A549 (cell line): ENCODE data around the gene NRG4. TPM values are rescaled to one million over a fixed set of nuclear protein-coding genes. Genes with fewer than 3 reads are reported as not detected.

Experiments used
- ATAC-seq, 2 experiments: fragments of 200-7000 bp in 1 of 2; fragments of >200 bp in 1 of 2; cut with Nextera tagmentation in 1 of 2; cut with Tn5 transposase in 1 of 2; 3 replicates each; pipeline versions ENCODE4 v1.8.0 to v1.9.1; 2018 to 2020; ENCODE audit warnings: mild to moderate bottlenecking in 1 of 2, moderate library complexity in 1 of 2
- CTCF ChIA-PET: fragments of 300-600 bp; sonication (Branson Sonifier 250); formaldehyde crosslinking; extraction: SDS; loops from one replicate; lab custom pipeline; 2021; ENCODE audit warnings: antibody characterized with exemption, inconsistent platforms; lab: Yijun Ruan, JAX
- POLR2A ChIA-PET: fragments of 350-600 bp; formaldehyde crosslinking; extraction: SDS; loops from one replicate; lab custom pipeline; 2021; ENCODE audit warnings: antibody characterized with exemption, inconsistent platforms; lab: Yijun Ruan, JAX
- DNase-seq, 2 experiments: peaks; one replicate each; pipeline versions ENCODE4 v3.0.0 to v3.0.0-alpha.2; 2011 to 2016; ENCODE audit warnings: low read depth in 1 of 2, low spot score in 1 of 2
- FAIRE-seq: peaks from 2 replicates; lab custom pipeline; 2011; peaks lifted over from hg19 to GRCh38; lab: Jason Lieb, UNC
- H3K27ac ChIP-seq, 2 experiments: fragments of >200 bp; sonication (Bioruptor Twin); formaldehyde crosslinking; 3 replicates each; pipeline ENCODE4 v1.5.1; 2016 to 2017
- H3K4me1 ChIP-seq: fragments of >200 bp; sonication (Bioruptor Twin); formaldehyde crosslinking; 3 replicates; pipeline ENCODE4 v1.6.1; 2016
- H3K4me2 ChIP-seq: fragments of >200 bp; sonication (Bioruptor Twin); formaldehyde crosslinking; 3 replicates; pipeline ENCODE4 v1.6.1; 2016
- H3K4me3 ChIP-seq: fragments of >200 bp; sonication (Bioruptor Twin); formaldehyde crosslinking; 3 replicates; pipeline ENCODE4 v1.5.1; 2016
- H3K9me3 ChIP-seq: fragments of >200 bp; sonication (Bioruptor Twin); formaldehyde crosslinking; 3 replicates; pipeline ENCODE4 v1.6.1; 2016
- BHLHE40 ChIP-seq: IDR thresholded peaks from 2 replicates; pipeline ENCODE4 v1.6.1; 2012; ENCODE audit warnings: low read depth, low read length, inconsistent platforms
- CHD2 ChIP-seq: fragments of 150-350 bp; IDR thresholded peaks from 2 replicates; pipeline ENCODE4 v1.6.1; 2014; ENCODE audit warnings: low read length; ENCODE audit not compliant: partially characterized antibody
- EHMT2 ChIP-seq: fragments of 200-600 bp; sonication (generic); IDR thresholded peaks from 2 replicates; pipeline ENCODE4 v1.6.1; 2016; ENCODE audit warnings: antibody characterized with exemption, low read depth, mild to moderate bottlenecking, moderate library complexity
- FOSB ChIP-seq: fragments of 250-450 bp; sonication (Bioruptor Pico); IDR thresholded peaks from 2 replicates; pipeline ENCODE4 v1.5.0; 2020; ENCODE audit warnings: mild to moderate bottlenecking, moderate library complexity
- FOSL2 ChIP-seq, 2 experiments: fragments of 450-650 bp in 1 of 2; fragments of >200 bp in 1 of 2; sonication (Bioruptor Twin) in 1 of 2; formaldehyde crosslinking; IDR thresholded peaks; 2 replicates each; pipeline versions ENCODE4 v1.5.0 to v1.6.1; 2016 to 2020; ENCODE audit warnings: mild to moderate bottlenecking in 1 of 2, moderate library complexity in 1 of 2
- GATA3 ChIP-seq: IDR thresholded peaks from 2 replicates; pipeline ENCODE4 v1.6.1; 2012; ENCODE audit warnings: borderline replicate concordance
- HDAC2 ChIP-seq: fragments of 200-600 bp; sonication (generic); IDR thresholded peaks from 2 replicates; pipeline ENCODE4 v1.6.1; 2016
- HEYL ChIP-seq: fragments of 250-450 bp; sonication (Bioruptor Pico); IDR thresholded peaks from 2 replicates; pipeline ENCODE4 v1.8.0; 2021; ENCODE audit warnings: mild to moderate bottlenecking, moderate library complexity
- JUN ChIP-seq, 2 experiments: fragments of >200 bp; sonication (Bioruptor Twin); formaldehyde crosslinking; IDR thresholded peaks; 2 replicates in 1 of 2; 3 replicates in 1 of 2; pipeline ENCODE4 v1.6.1; 2016 to 2017
- KDM1A ChIP-seq: fragments of 200-600 bp; sonication (generic); IDR thresholded peaks from 2 replicates; pipeline ENCODE4 v1.6.1; 2016; ENCODE audit warnings: low read depth, mild to moderate bottlenecking
- MAZ ChIP-seq: fragments of 150-350 bp; IDR thresholded peaks from 2 replicates; pipeline ENCODE4 v1.6.1; 2014; ENCODE audit warnings: antibody characterized with exemption, low read depth, low read length, borderline replicate concordance
- MYC ChIP-seq: IDR thresholded peaks from 2 replicates; pipeline ENCODE4 v1.6.1; 2012; ENCODE audit warnings: mild to moderate bottlenecking, inconsistent platforms, low read length, improper control_type of control experiment, borderline replicate concordance
- RAD21 ChIP-seq, 2 experiments: fragments of >200 bp in 1 of 2; sonication (Bioruptor Twin) in 1 of 2; formaldehyde crosslinking in 1 of 2; IDR thresholded peaks in 1 of 2; conservative IDR thresholded peaks in 1 of 2; 2 replicates in 1 of 2; 3 replicates in 1 of 2; pipeline ENCODE4 v1.6.1; 2012 to 2018; ENCODE audit warnings: inconsistent platforms in 1 of 2
- SMC3 ChIP-seq: fragments of >200 bp; sonication (Bioruptor Twin); formaldehyde crosslinking; IDR thresholded peaks from 3 replicates; pipeline ENCODE4 v1.6.1; 2018; ENCODE audit warnings: inconsistent platforms
- TP53 ChIP-seq: fragments of 250-450 bp; sonication (Bioruptor Pico); IDR thresholded peaks from 2 replicates; pipeline ENCODE4 v1.5.0; 2021; ENCODE audit warnings: mild to moderate bottlenecking, moderate library complexity
- ZNF302 ChIP-seq: fragments of 250-450 bp; sonication (Bioruptor Pico); IDR thresholded peaks from 2 replicates; pipeline ENCODE4 v1.9.0; 2021; ENCODE audit warnings: inconsistent platforms, mild to moderate bottlenecking, moderate library complexity
- WGBS: methylation state at CpG from one replicate; pipeline ENCODE4 v1.1.6; 2017; ENCODE audit errors: missing lambda C conversion rate; 5-methylcytosine and 5-hydroxymethylcytosine counted together
- polyA plus RNA-seq, 4 experiments: library from polyadenylated mRNA; depleted of rRNA in 3 of 4; stranded (reverse); fragments of >200 nt; fragmentation: RNase III in 1 of 4; extraction: RNeasy Plus Mini Kit Qiagen cat#74134 plus additional on column Dnase treatment in 1 of 4; gene quantifications; 2 replicates in 3 of 4; 3 replicates in 1 of 4; pipeline ENCODE4 v1.2.3, GENCODE V29; 2011 to 2017
- TF ChIP-seq, protein P1 (sequence below): IDR thresholded peaks from 2 replicates; pipeline ENCODE4 v1.6.1; 2012
- TF ChIP-seq, protein P2 (sequence below): fragments of >200 bp; sonication (Bioruptor Twin); formaldehyde crosslinking; IDR thresholded peaks from 3 replicates; pipeline ENCODE4 v1.5.1; 2016

The NRG4 gene
- polyA plus RNA-seq, 2 of the 4 experiments (the other 2 are of a cell fraction) = 0.56 to 9.2 TPM

DNA sequence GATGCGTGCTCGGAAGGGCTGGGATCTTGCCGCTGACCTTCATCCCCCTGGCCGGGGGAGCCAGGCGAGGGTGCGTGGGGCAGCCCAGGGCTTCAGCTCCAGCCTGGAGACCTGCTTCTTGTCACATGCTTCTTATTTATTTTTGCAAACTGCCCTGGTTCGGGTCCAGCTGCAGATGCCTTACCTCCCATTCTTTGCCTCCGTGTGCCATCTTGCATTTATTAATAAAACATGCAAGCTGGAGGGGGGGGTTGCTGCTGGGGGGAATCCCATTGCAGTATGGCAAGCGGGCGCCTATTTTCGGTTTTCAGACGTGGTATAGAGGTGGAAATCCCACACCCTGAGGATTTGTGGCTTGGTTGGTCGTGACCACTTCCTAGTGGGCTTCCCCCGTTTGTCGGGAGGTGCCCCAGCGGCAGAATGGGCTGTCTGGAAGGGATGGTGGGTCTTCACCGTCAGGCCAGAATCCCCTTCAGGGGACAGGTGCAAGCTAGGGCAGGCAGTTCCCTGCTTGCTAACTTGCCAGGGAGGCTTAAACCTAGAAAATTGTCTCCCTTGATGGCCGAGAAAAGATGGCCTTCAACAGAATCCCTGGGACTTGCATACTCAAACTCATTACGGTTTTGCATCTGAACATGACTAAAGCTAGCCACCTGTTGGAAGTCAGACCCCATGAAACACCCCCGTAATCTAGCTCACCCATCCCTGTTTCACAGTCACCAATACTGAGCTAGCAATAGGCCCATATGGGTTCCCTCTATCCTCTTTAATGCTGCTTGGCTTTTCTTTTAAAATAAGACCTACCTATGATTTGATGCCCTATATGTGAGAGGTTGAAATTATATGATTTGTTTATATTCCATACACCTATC lies 48.1 kb upstream of the NRG4 start:
- Histone ChIP-seq H3K4me1 (peaks cover 15% of the 10 kb centered on the region), H3K27ac (peak overlapping the region; percentile 44 to 84; a peak in 4 of 6 replicates), H3K4me2 (peak overlapping the region; percentile 97), H3K4me3 (peak overlapping the region; percentile 64), H3K9me3 (no peaks in the 10 kb centered on the region)
- WGBS = 40% methylated on average over 20 of the region's 20 CpGs
- peak in 1 of 2 experiments; percentile 13 for DNase-seq
- peak in 1 of 2 experiments; percentile 30; a peak in 5 of 6 replicates for ATAC-seq
- ChIA-PET CTCF (interaction anchor here (0.6 to 9.2 kb wide), 14 partner anchors 9 to 807 kb away, joined by 3 to 448 read pairs (median 4); no protein-coding TSS in a partner anchor), POLR2A (interaction anchor here (0.9 kb wide), 1 partner anchor 131 kb away, joined by 5 read pairs; no protein-coding TSS in a partner anchor)
- TF ChIP-seq TP53 (CRISPR knock-in tag) = no peak
- TF ChIP-seq HDAC2 = no peak
- TF ChIP-seq KDM1A = no peak
- no peak for TF ChIP-seq FOSB (CRISPR knock-in tag)
- no peak for TF ChIP-seq GATA3
- TF ChIP-seq MYC = no peak
- TF ChIP-seq FOSL2 (IDR thresholded peaks at IDR 0.05) = no peak
- TF ChIP-seq FOSL2 (CRISPR knock-in tag; IDR thresholded peaks at IDR 0.05) = no peak
- no peak for TF ChIP-seq ZNF302 (CRISPR knock-in tag)
- no peak for TF ChIP-seq BHLHE40
- TF ChIP-seq CHD2 = no peak
- no peak for TF ChIP-seq EHMT2
- TF ChIP-seq MAZ = no peak
- FAIRE-seq = no peak

DNA sequence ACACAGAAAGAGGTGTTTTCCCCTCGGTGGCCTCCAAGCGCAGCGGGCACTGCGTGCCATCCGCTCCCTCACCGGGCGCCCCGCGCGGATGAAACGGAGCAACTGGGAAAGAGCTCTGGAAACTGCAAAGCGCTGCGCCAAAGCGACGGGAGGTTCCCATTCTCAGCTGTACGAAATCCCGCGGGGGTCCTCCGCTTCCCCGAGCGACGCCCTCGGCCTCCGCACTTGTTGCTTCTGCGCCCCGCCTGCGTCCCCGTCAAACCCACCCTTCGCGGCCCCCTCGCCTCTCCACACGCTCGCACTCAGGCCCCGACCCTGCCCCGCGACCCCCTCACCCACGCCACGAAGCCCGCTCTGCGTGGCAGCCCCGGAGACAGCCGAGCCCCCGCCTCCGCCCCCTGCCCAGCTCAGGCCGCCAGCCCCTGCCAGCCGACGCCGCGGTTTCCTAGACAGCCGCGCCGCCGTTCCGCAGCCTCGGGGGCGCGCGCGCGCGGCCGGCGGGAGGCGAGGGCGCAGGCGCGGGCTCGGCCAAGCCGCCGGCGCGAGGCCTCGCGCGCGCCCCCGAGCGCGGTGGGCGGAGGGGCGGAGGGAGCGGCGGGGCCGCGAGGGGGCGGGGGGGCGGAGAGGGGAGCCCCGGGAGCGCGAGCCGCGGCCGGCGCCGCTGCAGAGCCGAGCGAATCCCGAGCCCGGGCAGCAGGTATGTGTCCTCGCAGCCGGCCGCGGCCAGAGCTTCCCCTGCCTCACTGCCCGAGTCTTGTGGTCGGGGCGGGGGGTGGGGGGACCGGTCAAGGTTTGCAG lies 47.3 kb upstream of the NRG4 start, which contains the start of gene TMEM266:
Gene TMEM266 (plus strand): TSS at position 666 of the 798 bp plus-strand sequence. CDS start 74,279 bp downstream, outside the sequence.
- no peak for TF ChIP-seq FOSB (CRISPR knock-in tag)
- TF ChIP-seq JUN (IDR thresholded peaks at IDR 0.05) = 0 out of 5 replicates have a peak, but pooled peaks of 1 of the 2 experiments have one; percentile 18
- TF ChIP-seq, protein P1, sequence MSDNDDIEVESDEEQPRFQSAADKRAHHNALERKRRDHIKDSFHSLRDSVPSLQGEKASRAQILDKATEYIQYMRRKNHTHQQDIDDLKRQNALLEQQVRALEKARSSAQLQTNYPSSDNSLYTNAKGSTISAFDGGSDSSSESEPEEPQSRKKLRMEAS = peak; percentile 50; the same call in 1 of the 2 replicates
- H3K27ac ChIP-seq = peak within 1 kb of the TSS; percentile 44 to 84; a peak in 4 of 6 replicates
- ChIA-PET CTCF (interaction anchor here (0.6 to 9.2 kb wide), 24 partner anchors 8 to 826 kb away, joined by 3 to 448 read pairs (median 4); partner anchors contain the start of gene SNX33), POLR2A (interaction anchor here (0.9 to 1.0 kb wide), 3 partner anchors 49 to 156 kb away, joined by 3 to 5 read pairs (median 4); partner anchors contain the start of gene FBXO22)
- DNase-seq (peak; percentile 43 to 54), ATAC-seq (peak; percentile 81 to 84), FAIRE-seq (no peak)
- H3K4me2 ChIP-seq = peak within 1 kb of the TSS; percentile 97
- WGBS = 1% methylated on average over 15 of the region's 107 CpGs
- peak within 1 kb of the TSS; percentile 64 for H3K4me3 ChIP-seq
- H3K4me1 ChIP-seq = peaks cover 15% of the 10 kb centered on the region
- no peaks in the 10 kb centered on the region for H3K9me3 ChIP-seq

DNA sequence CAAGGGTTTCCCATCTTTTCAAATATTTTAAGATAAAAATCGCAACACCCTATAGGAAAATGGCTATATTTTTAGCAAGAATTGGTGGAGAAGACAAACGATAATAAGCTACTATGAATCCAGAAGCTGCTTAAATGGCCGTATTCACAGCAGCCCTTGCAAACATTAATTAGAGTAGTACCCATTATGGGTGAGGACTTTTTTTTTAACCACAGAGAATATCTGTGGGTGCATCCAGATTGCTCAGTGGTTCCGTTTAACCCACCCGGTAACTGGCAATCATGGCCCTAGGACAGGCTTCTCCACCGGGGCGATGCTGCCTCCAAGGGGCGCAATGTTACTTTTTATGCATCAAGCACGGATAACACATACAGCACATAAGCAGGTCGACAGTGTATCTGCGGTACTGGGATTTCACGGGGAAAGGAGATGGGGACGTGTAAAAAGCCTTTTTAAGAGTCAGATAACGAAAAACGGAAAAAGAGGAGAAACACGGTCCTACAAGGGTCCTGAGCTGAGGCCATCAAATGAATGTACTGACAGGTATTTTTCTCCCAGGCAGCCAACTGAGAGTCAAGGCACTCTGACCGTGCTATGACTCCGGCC lies 46.6 kb upstream of the NRG4 start:
- H3K27ac ChIP-seq = peak overlapping the region in 1 of 2 experiments; percentile 84; a peak in 1 of 6 replicates
- H3K4me2 ChIP-seq = peak overlapping the region; percentile 97
- WGBS = 6% methylated on average over 18 of the region's 18 CpGs
- DNase-seq (peak; percentile 50 to 68), FAIRE-seq (no peak), ATAC-seq (peak; percentile 58 to 85)
- POLR2A ChIA-PET = interaction anchor here (0.9 to 1.1 kb wide), 4 partner anchors 50 to 155 kb away, joined by 3 to 5 read pairs (median 4); partner anchors contain the start of gene FBXO22
- TF ChIP-seq SMC3 = no peak
- TF ChIP-seq HEYL = no peak
- TF ChIP-seq, protein P2, sequence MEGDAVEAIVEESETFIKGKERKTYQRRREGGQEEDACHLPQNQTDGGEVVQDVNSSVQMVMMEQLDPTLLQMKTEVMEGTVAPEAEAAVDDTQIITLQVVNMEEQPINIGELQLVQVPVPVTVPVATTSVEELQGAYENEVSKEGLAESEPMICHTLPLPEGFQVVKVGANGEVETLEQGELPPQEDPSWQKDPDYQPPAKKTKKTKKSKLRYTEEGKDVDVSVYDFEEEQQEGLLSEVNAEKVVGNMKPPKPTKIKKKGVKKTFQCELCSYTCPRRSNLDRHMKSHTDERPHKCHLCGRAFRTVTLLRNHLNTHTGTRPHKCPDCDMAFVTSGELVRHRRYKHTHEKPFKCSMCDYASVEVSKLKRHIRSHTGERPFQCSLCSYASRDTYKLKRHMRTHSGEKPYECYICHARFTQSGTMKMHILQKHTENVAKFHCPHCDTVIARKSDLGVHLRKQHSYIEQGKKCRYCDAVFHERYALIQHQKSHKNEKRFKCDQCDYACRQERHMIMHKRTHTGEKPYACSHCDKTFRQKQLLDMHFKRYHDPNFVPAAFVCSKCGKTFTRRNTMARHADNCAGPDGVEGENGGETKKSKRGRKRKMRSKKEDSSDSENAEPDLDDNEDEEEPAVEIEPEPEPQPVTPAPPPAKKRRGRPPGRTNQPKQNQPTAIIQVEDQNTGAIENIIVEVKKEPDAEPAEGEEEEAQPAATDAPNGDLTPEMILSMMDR = peak; percentile 53
- TF ChIP-seq EHMT2 = peak; percentile 55; the same call in 1 of the 2 replicates
- peak; percentile 52 to 71 for TF ChIP-seq RAD21 (conservative IDR thresholded peaks at IDR 0.05 in 1 of 2, IDR thresholded peaks at IDR 0.05 in 1 of 2)
- H3K4me1 ChIP-seq = peaks cover 15% of the 10 kb centered on the region
- CTCF ChIA-PET = interaction anchor here (0.6 to 9.2 kb wide), 30 partner anchors 7 to 827 kb away, joined by 3 to 448 read pairs (median 4); partner anchors contain the start of gene SNX33
- H3K4me3 ChIP-seq = peak overlapping the region; percentile 64
- H3K9me3 ChIP-seq = no peaks in the 10 kb centered on the region
